ENCODE results near the gene ATP2B3.

GRCh38 chrX:153623310-153624029 lies 106.0 kb downstream of the ATP2B3 start:
- TF ChIP-seq CTCF (IDR thresholded peaks at IDR 0.05) (no peak), POLR2A (IDR thresholded peaks at IDR 0.05) (no peak)

All from heart left ventricle (tissue), 13 donors.